Mammary epithelial cell (primary cell): Measurements from ENCODE around the gene SCYGR3.

Experiments used
- EZH2 ChIP-seq: IDR thresholded peaks from 2 replicates; pipeline ENCODE4 v1.6.1; 2012; ENCODE audit warnings: low read length, inconsistent platforms, borderline replicate concordance
- TF ChIP-seq, protein P1 (sequence below), 2 donors: IDR thresholded peaks in 1 of 2; conservative IDR thresholded peaks in 1 of 2; 2 replicates each; pipeline ENCODE4 v1.5.1; 2011 to 2012; ENCODE audit warnings: inconsistent platforms in 2 of 2, low read length in 2 of 2, mild to moderate bottlenecking in 2 of 2, control low read depth in 1 of 2, low read depth in 1 of 2; ENCODE audit not compliant: insufficient read depth in 1 of 2; ENCODE audit errors: extremely low read depth in 1 of 2

DNA sequence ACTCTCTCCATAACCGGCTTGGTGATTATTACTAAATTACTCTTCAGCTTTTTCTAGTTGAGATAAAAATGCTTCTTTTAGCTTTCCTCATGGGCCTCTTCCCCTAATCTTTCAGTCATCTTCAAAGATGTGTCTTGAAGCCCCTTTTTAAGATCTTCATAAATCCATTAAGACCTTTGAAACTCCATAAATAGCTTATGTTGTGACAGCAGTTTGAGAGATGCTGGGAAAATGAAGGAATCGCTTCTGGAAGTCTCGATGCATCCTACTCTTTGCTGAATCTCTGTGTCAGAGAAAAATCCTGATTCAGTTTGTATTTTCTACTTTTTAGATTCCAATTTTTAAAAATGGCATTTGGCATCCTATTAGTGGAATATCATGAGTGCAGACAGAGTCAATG lies 15.7 kb upstream of the SCYGR3 start:
- TF ChIP-seq, protein P1, sequence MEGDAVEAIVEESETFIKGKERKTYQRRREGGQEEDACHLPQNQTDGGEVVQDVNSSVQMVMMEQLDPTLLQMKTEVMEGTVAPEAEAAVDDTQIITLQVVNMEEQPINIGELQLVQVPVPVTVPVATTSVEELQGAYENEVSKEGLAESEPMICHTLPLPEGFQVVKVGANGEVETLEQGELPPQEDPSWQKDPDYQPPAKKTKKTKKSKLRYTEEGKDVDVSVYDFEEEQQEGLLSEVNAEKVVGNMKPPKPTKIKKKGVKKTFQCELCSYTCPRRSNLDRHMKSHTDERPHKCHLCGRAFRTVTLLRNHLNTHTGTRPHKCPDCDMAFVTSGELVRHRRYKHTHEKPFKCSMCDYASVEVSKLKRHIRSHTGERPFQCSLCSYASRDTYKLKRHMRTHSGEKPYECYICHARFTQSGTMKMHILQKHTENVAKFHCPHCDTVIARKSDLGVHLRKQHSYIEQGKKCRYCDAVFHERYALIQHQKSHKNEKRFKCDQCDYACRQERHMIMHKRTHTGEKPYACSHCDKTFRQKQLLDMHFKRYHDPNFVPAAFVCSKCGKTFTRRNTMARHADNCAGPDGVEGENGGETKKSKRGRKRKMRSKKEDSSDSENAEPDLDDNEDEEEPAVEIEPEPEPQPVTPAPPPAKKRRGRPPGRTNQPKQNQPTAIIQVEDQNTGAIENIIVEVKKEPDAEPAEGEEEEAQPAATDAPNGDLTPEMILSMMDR (conservative IDR thresholded peaks at IDR 0.05 in 1 of 2, IDR thresholded peaks at IDR 0.05 in 1 of 2; ENCODE audit: extremely low read depth in 1 of 2, insufficient read depth in 1 of 2, low read depth in 1 of 2, low read length in 2 of 2) = no peak
- no peak for TF ChIP-seq EZH2
